SJCRH30 (cell line): ENCODE data around the gene CFP. TPM values are rescaled to one million over a fixed set of nuclear protein-coding genes. Genes with fewer than 3 reads are reported as not detected.

Experiments used
- DNase-seq, 2 experiments: peaks; one replicate each; pipeline ENCODE4 v3.0.0-alpha.2; 2015 to 2020
- H3K27ac ChIP-seq: fragments of 250-450 bp; sonication (Bioruptor Pico); 2 replicates; pipeline ENCODE4 v1.5.1; 2020; ENCODE audit warnings: mild to moderate bottlenecking, moderate library complexity
- H3K27me3 ChIP-seq: fragments of 250-450 bp; sonication (Bioruptor Pico); 2 replicates; pipeline ENCODE4 v1.5.1; 2020; ENCODE audit warnings: mild to moderate bottlenecking, moderate library complexity
- H3K36me3 ChIP-seq: fragments of 250-450 bp; sonication (Bioruptor Pico); 2 replicates; pipeline ENCODE4 v1.5.1; 2020; ENCODE audit warnings: mild to moderate bottlenecking, moderate library complexity
- H3K4me1 ChIP-seq: fragments of 250-450 bp; sonication (Bioruptor Pico); 2 replicates; pipeline ENCODE4 v1.5.1; 2020; ENCODE audit warnings: mild to moderate bottlenecking, moderate library complexity
- H3K4me3 ChIP-seq: fragments of 250-450 bp; sonication (Bioruptor Pico); 2 replicates; pipeline ENCODE4 v1.5.1; 2020; ENCODE audit warnings: mild to moderate bottlenecking, moderate library complexity
- H3K9me3 ChIP-seq: fragments of 250-450 bp; sonication (Bioruptor Pico); replicated peaks from 2 replicates; pipeline ENCODE4 v1.5.1; 2020; ENCODE audit warnings: mild to moderate bottlenecking, moderate library complexity
- total RNA-seq: library from RNA; depleted of rRNA; stranded (reverse); fragments of >200 nt; shearing (Covaris generic); gene quantifications from 2 replicates; pipeline ENCODE4 v1.2.3, GENCODE V29; 2014; rRNA removed

CFP gene
- total RNA-seq, 1 experiment from 2014 or later, result 0.32 TPM

- DNase-seq, result no peak
- Histone ChIP-seq H3K27me3 (no peaks in the 10 kb centered on the region), H3K27ac (no peak overlapping the region), H3K9me3 (no peaks in the 10 kb centered on the region), H3K4me3 (no peak overlapping the region), H3K36me3 (no peaks in the 10 kb centered on the region), H3K4me1 (no peaks in the 10 kb centered on the region)
Measured at GRCh38 chrX:47577901-47578300, 51.8 kb downstream of the CFP start.

GRCh38 chrX:47577424-47577823 lies 52.3 kb downstream of the CFP start:
- H3K27me3 ChIP-seq, result no peaks in the 10 kb centered on the region
- no peaks in the 10 kb centered on the region for H3K36me3 ChIP-seq
- no peak overlapping the region for H3K4me3 ChIP-seq
- no peaks in the 10 kb centered on the region for H3K9me3 ChIP-seq
- peak in 1 of 2 experiments; percentile 3 for DNase-seq
- H3K4me1 ChIP-seq, result no peaks in the 10 kb centered on the region
- H3K27ac ChIP-seq, result no peak overlapping the region

GRCh38 chrX:47576021-47576898 lies 53.5 kb downstream of the CFP start:
- H3K36me3 ChIP-seq, result no peaks in the 10 kb centered on the region
- no peak for DNase-seq
- H3K27me3 ChIP-seq, result no peaks in the 10 kb centered on the region
- H3K27ac ChIP-seq, result no peak overlapping the region
- no peak overlapping the region for H3K4me3 ChIP-seq
- no peaks in the 10 kb centered on the region for H3K9me3 ChIP-seq
- no peaks in the 10 kb centered on the region for H3K4me1 ChIP-seq

GRCh38 chrX:47574547-47575301 lies 55.0 kb downstream of the CFP start:
- H3K4me3 ChIP-seq, result no peak overlapping the region
- no peak overlapping the region for H3K27ac ChIP-seq
- no peaks in the 10 kb centered on the region for H3K36me3 ChIP-seq
- H3K27me3 ChIP-seq, result no peaks in the 10 kb centered on the region
- H3K9me3 ChIP-seq, result no peaks in the 10 kb centered on the region
- no peaks in the 10 kb centered on the region for H3K4me1 ChIP-seq
- no peak for DNase-seq

- H3K36me3 ChIP-seq, result no peaks in the 10 kb centered on the region
- H3K27ac ChIP-seq, result no peak overlapping the region
- H3K9me3 ChIP-seq, result no peaks in the 10 kb centered on the region
- no peak for DNase-seq
- no peaks in the 10 kb centered on the region for H3K4me1 ChIP-seq
- no peak overlapping the region for H3K4me3 ChIP-seq
- H3K27me3 ChIP-seq, result no peaks in the 10 kb centered on the region
Measured at GRCh38 chrX:47574076-47574546, 55.6 kb downstream of the CFP start.

GRCh38 chrX:47573341-47574075 lies 56.2 kb downstream of the CFP start:
- DNase-seq, result peak in 1 of 2 experiments; percentile 4
- Histone ChIP-seq H3K27ac (no peak overlapping the region), H3K4me3 (no peak overlapping the region)

More at GRCh38 chrX:47573341-47574075, 56.2 kb downstream of the CFP start:
- no peaks in the 10 kb centered on the region for H3K27me3 ChIP-seq
- no peaks in the 10 kb centered on the region for H3K4me1 ChIP-seq
- H3K36me3 ChIP-seq, result no peaks in the 10 kb centered on the region
- no peaks in the 10 kb centered on the region for H3K9me3 ChIP-seq

Other genes starting within 250 kb of the CFP start
- 7.2 and 8.4 TPM in 2 replicates for gene ZNF41, start 146.7 kb downstream of the CFP start, total RNA-seq
- gene ARAF, start 68.7 kb downstream of the CFP start, total RNA-seq, result 20.5 and 21.8 TPM in 2 replicates
- 62.8 and 64.2 TPM in 2 replicates for gene TIMP1, start 47.5 kb downstream of the CFP start, total RNA-seq
- gene SYN1, start 10.1 kb downstream of the CFP start, total RNA-seq, result 0.04 and 0.33 TPM in 2 replicates
- gene ELK1, start 20.6 kb upstream of the CFP start, total RNA-seq, result 36.0 and 36.3 TPM in 2 replicates
- 98.0 and 121 TPM in 2 replicates for gene UXT, start 29.2 kb upstream of the CFP start, total RNA-seq
- gene ZNF81, start 207.0 kb upstream of the CFP start, total RNA-seq, result 5.4 and 7.2 TPM in 2 replicates